MM.1S (cell line): ENCODE measurements around the gene ZNF670.

Experiments used
- CTCF ChIP-seq: fragments of 300-600 bp; sonication (generic); IDR thresholded peaks from 2 replicates; pipeline ENCODE4 v1.5.1; 2016; ENCODE audit warnings: antibody characterized with exemption, low read length, mixed read lengths
- EZH2 ChIP-seq: fragments of 300-600 bp; sonication (generic); optimal IDR thresholded peaks from 2 replicates; pipeline ENCODE3; 2017; ENCODE audit warnings: low read depth, mild to moderate bottlenecking, antibody characterized with exemption, low read length, mixed read lengths

DNA sequence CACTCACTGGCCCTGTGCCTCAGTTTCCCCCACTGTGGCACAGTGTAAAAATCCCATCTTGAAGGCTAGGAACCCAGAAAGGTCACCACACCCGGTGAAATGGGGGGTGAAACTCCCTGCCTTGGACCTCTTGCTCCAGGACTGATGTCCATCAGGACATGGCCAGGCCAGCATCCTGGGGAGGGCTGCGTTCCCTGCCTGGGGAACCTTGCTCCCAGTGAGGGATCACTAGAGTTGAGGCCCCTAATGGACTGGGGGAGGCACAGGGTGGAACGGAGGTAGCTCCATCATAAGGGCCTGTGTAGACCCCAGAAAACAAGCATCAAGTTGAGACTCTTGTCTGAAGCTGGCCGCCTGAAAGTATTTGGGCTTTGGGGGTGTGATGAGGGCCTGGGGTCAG, 10.4 kb upstream of the ZNF670 start:
- TF ChIP-seq CTCF, result no peak
- TF ChIP-seq EZH2, result no peak
